Naive thymus-derived CD4-positive, alpha-beta T cell (primary cell): ENCODE results near the gene BMAL2. TPM values are rescaled to one million over a fixed set of nuclear protein-coding genes. Genes with fewer than 3 reads are reported as not detected.

Source experiments
- ATAC-seq: fragments of 150-1000 bp; cut with Tn5 transposase; 2 replicates; pipeline ENCODE4 v1.10.0; 2021; ENCODE audit warnings: mild to moderate bottlenecking, moderate library complexity
- CTCF ChIA-PET: fragments of 350-600 bp; sonication (Branson Sonifier 250); formaldehyde crosslinking; loops from one replicate; lab custom pipeline; 2021; ENCODE audit warnings: antibody characterized with exemption; lab: Charles Lee
- POLR2A ChIA-PET: fragments of 350-600 bp; sonication (Branson Sonifier 250); formaldehyde crosslinking; loops from one replicate; lab custom pipeline; 2021; ENCODE audit warnings: antibody characterized with exemption, inconsistent platforms; lab: Charles Lee
- DNase-seq, 9 donors: peaks; one replicate each; pipeline versions ENCODE4 v3.0.0 to v3.0.0-alpha.2; 2020 to 2022; ENCODE audit warnings: mixed read lengths in 1 of 9
- H3K27ac ChIP-seq: one replicate; pipeline ENCODE4 v1.7.0; 2013; ENCODE audit warnings: mild to moderate bottlenecking, low read depth, low read length, moderate library complexity
- H3K27me3 ChIP-seq, 2 donors: one replicate each; pipeline ENCODE4 v1.7.0; 2013; ENCODE audit warnings: low read length in 2 of 2, mild to moderate bottlenecking in 2 of 2, moderate library complexity in 2 of 2; ENCODE audit not compliant: control insufficient read depth in 2 of 2, insufficient read depth in 2 of 2
- H3K36me3 ChIP-seq, 3 experiments: 1 replicate in 2 of 3; 2 replicates in 1 of 3; pipeline ENCODE4 v1.7.0; 2013; ENCODE audit warnings: low read length in 3 of 3, mild to moderate bottlenecking in 3 of 3, moderate library complexity in 1 of 3; ENCODE audit not compliant: insufficient read depth in 3 of 3, control insufficient read depth in 2 of 3
- H3K4me1 ChIP-seq, 2 donors: one replicate each; pipeline ENCODE4 v1.7.0; 2013; ENCODE audit warnings: low read length in 2 of 2, mild to moderate bottlenecking in 2 of 2, moderate library complexity in 1 of 2; ENCODE audit not compliant: control insufficient read depth in 2 of 2, insufficient read depth in 2 of 2
- H3K4me3 ChIP-seq: 2 replicates; pipeline ENCODE4 v1.7.0; 2013; ENCODE audit warnings: mild to moderate bottlenecking, low read length
- H3K9me3 ChIP-seq, 3 experiments: 1 replicate in 2 of 3; 2 replicates in 1 of 3; pipeline ENCODE4 v1.7.0; 2013; ENCODE audit warnings: low read length in 3 of 3; ENCODE audit not compliant: control insufficient read depth in 2 of 3
- H3K27ac Mint-ChIP-seq, 9 donors: one replicate each; pipeline ENCODE4 v1.8.0; 2020 to 2022; ENCODE audit warnings: mixed read lengths in 9 of 9, mild to moderate bottlenecking in 8 of 9, moderate library complexity in 5 of 9, inconsistent platforms in 2 of 9
- H3K27me3 Mint-ChIP-seq, 5 donors: one replicate each; pipeline ENCODE4 v1.8.0; 2021 to 2022; ENCODE audit warnings: mixed read lengths in 5 of 5, mild to moderate bottlenecking in 1 of 5
- H3K36me3 Mint-ChIP-seq, 5 donors: one replicate each; pipeline ENCODE4 v1.8.0; 2020 to 2022; ENCODE audit warnings: mixed read lengths in 5 of 5, mild to moderate bottlenecking in 3 of 5, inconsistent platforms in 1 of 5
- H3K4me1 Mint-ChIP-seq, 7 donors: one replicate each; pipeline ENCODE4 v1.8.0; 2020 to 2022; ENCODE audit warnings: mixed read lengths in 7 of 7, mild to moderate bottlenecking in 3 of 7, inconsistent platforms in 1 of 7
- H3K4me3 Mint-ChIP-seq, 10 donors: one replicate each; pipeline ENCODE4 v1.8.0; 2020 to 2022; ENCODE audit warnings: mild to moderate bottlenecking in 10 of 10, mixed read lengths in 10 of 10, moderate library complexity in 6 of 10, inconsistent platforms in 2 of 10
- H3K9me3 Mint-ChIP-seq, 11 donors: one replicate each; pipeline ENCODE4 v1.8.0; 2020 to 2022; ENCODE audit warnings: mixed read lengths in 11 of 11, mild to moderate bottlenecking in 4 of 11, inconsistent platforms in 1 of 11, moderate library complexity in 1 of 11
- intact Hi-C, 2 donors: fragments of 100-400 bp; cut with micrococcal nuclease; formaldehyde crosslinking; loops; one replicate each; pipeline ENCODE4 v1.15.1; 2023
- polyA plus RNA-seq, 2 donors: library from polyadenylated mRNA; unstranded; fragments of 300-500 nt; fragmentation: Illumina TruSeq; gene quantifications; one replicate each; pipeline ENCODE4 v1.2.3, GENCODE V29; 2021
- total RNA-seq, 6 experiments: library from RNA in 5 of 6; stranded (reverse) in 5 of 6; gene quantifications; 1 replicate in 5 of 6; 2 replicates in 1 of 6; pipeline ENCODE4 v1.2.3 and lab custom pipeline; 2021 to 2026

Gene BMAL2
- total and polyA plus RNA-seq, 7 experiments from 2014 or later, result 0.19 to 37.7 (median 0.41) TPM; not detected in 3

DNA sequence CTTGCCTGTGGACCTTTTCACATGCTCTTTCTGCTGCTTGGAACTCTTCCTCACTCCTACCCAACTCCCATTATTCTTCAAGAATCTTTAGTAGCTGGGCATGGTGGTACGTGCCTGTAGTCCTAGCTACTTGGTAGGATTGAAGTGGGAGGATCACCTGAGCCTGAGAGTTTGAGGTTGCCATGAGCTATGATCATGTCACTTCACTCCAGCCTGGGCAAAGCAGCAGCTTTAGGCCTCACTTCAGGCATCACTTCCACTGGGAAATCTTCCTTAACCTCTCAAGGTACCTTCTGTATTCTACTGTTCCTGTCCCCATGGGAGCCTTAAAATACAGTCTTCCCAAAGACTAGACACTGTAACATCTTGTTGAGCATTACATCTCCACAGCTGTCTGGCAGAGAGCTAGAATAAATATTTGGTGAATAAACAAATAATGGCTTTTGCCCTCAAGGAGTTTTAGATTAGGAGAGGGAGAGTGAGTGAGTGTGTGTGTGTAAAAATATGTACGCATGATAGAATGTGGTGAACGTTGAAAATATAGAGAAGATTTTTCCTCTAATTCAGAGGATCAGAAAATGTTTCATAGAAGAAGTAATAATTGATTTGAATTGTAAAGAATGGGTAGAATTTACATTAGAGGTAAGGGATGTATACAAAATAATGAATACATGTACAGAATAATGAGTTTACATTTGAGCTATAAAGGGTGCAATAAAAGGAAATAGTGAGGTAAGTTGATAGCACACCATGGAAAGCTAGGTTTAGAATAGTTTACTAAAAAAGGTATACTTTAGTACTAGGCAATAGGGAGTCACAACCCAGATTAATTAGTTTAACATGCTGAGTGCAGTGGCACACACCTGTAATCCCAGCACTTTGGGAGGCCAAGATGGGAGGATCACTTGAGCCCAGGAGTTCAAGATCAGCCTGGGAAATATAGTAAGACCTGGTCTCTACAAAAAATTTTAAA lies 29.2 kb upstream of the BMAL2 start:
- H3K27ac Mint-ChIP-seq, result peak overlapping the region in 7 of 9 donors; percentile 0 to 60 (median 13)
- H3K9me3 Mint-ChIP-seq, result no peaks in the 10 kb centered on the region
- ATAC-seq (no peak), DNase-seq (no peak)
- H3K4me3 Mint-ChIP-seq, result no peak overlapping the region
- intact Hi-C loops, result no loop called here
- no peak overlapping the region for H3K27ac ChIP-seq
- no peaks in the 10 kb centered on the region for H3K27me3 ChIP-seq
- peaks cover 0 to 10% (median 0%) of the 10 kb centered on the region in 3 experiments for H3K36me3 ChIP-seq
- H3K36me3 Mint-ChIP-seq, result peaks cover 10 to 12% (median 11%) of the 10 kb centered on the region in 5 donors
- ChIA-PET CTCF (interaction anchor here (0.7 to 1.5 kb wide), 4 partner anchors 45 to 418 kb away, joined by 3 to 7 read pairs (median 3); no protein-coding TSS in a partner anchor), POLR2A (no interaction called here)
- no peaks in the 10 kb centered on the region for H3K4me1 ChIP-seq
- no peaks in the 10 kb centered on the region for H3K27me3 Mint-ChIP-seq
- H3K4me1 Mint-ChIP-seq, result peaks cover 0 to 6% (median 0%) of the 10 kb centered on the region in 7 donors
- H3K4me3 ChIP-seq, result no peak overlapping the region
- no peaks in the 10 kb centered on the region for H3K9me3 ChIP-seq

- H3K27me3 ChIP-seq, result no peaks in the 10 kb centered on the region
Observed at GRCh38 chr12:27304856-27305255, 27.8 kb upstream of the BMAL2 start.

GRCh38 chr12:27305673-27306456 lies 26.8 kb upstream of the BMAL2 start:
- peak overlapping the region in 6 of 9 donors; percentile 1 to 67 (median 16) for H3K27ac Mint-ChIP-seq
- POLR2A ChIA-PET, result interaction anchor here (0.7 to 1.8 kb wide), 4 partner anchors 283 to 473 kb away, joined by 3 to 10 read pairs (median 4); partner anchors contain the start of gene ITPR2
- no peaks in the 10 kb centered on the region for H3K9me3 ChIP-seq
- no peak overlapping the region for H3K27ac ChIP-seq
- H3K4me1 Mint-ChIP-seq, result peaks cover 0 to 15% (median 0%) of the 10 kb centered on the region in 7 donors
- H3K4me3 ChIP-seq, result no peak overlapping the region
- peaks cover 8 to 21% (median 15%) of the 10 kb centered on the region in 5 donors for H3K36me3 Mint-ChIP-seq
- intact Hi-C loops, result loop anchor here (1.0 to 5.0 kb wide), 15 partner anchors 25 to 1209 kb away; partner anchors contain the start of genes STK38L (in 2 of the 2), FGFR1OP2 (in 1 of the 2), INTS13 (in 1 of the 2) and MED21 (in 1 of the 2)
- ATAC-seq, result no peak
- CTCF ChIA-PET, result interaction anchor here (0.6 to 3.1 kb wide), 21 partner anchors 10 to 1217 kb away, joined by 3 to 22 read pairs (median 3); no protein-coding TSS in a partner anchor
- peak in 6 of 9 donors; percentile 20 to 48 (median 34) for DNase-seq
- no peak overlapping the region for H3K4me3 Mint-ChIP-seq
- no peaks in the 10 kb centered on the region for H3K27me3 ChIP-seq
- no peaks in the 10 kb centered on the region for H3K27me3 Mint-ChIP-seq
- no peaks in the 10 kb centered on the region for H3K4me1 ChIP-seq
- peaks cover 0 to 17% (median 12%) of the 10 kb centered on the region in 3 experiments for H3K36me3 ChIP-seq
- H3K9me3 Mint-ChIP-seq, result no peaks in the 10 kb centered on the region

More at GRCh38 chr12:27304856-27305255, 27.8 kb upstream of the BMAL2 start:
- no peaks in the 10 kb centered on the region for H3K9me3 ChIP-seq
- no peaks in the 10 kb centered on the region for H3K27me3 Mint-ChIP-seq
- ATAC-seq (no peak), DNase-seq (no peak)
- no peak overlapping the region for H3K27ac ChIP-seq
- no peaks in the 10 kb centered on the region for H3K4me1 ChIP-seq
- peaks cover 0 to 11% (median 0%) of the 10 kb centered on the region in 7 donors for H3K4me1 Mint-ChIP-seq
- H3K4me3 ChIP-seq, result no peak overlapping the region
- H3K27ac Mint-ChIP-seq, result peak overlapping the region in 2 of 9 donors; percentile 76 to 78
- no peak overlapping the region for H3K4me3 Mint-ChIP-seq
- peaks cover 0 to 13% (median 11%) of the 10 kb centered on the region in 3 experiments for H3K36me3 ChIP-seq
- intact Hi-C loops, result loop anchor here in 1 of 2 donors (1.0 to 5.0 kb wide), 3 partner anchors 182 to 453 kb away; partner anchors contain the start of genes FGFR1OP2 and INTS13
- peaks cover 4 to 14% (median 10%) of the 10 kb centered on the region in 5 donors for H3K36me3 Mint-ChIP-seq
- H3K9me3 Mint-ChIP-seq, result no peaks in the 10 kb centered on the region
- ChIA-PET CTCF (interaction anchor here (1.1 to 3.1 kb wide), 7 partner anchors 9 to 1205 kb away, joined by 3 to 22 read pairs (median 3); no protein-coding TSS in a partner anchor), POLR2A (interaction anchor here (0.7 to 1.8 kb wide), 2 partner anchors 266 to 289 kb away, joined by 3 to 10 read pairs; no protein-coding TSS in a partner anchor)

GRCh38 chr12:27309293-27309994 lies 23.2 kb upstream of the BMAL2 start:
- peaks cover 0 to 23% (median 12%) of the 10 kb centered on the region in 3 experiments for H3K36me3 ChIP-seq

GRCh38 chr12:27309995-27310315 lies 22.7 kb upstream of the BMAL2 start:
- CTCF ChIA-PET, result interaction anchor here (0.7 kb wide), 1 partner anchor 244 kb away, joined by 3 read pairs; no protein-coding TSS in a partner anchor
- POLR2A ChIA-PET, result interaction anchor here (0.6 kb wide), 1 partner anchor 787 kb away, joined by 3 read pairs; no protein-coding TSS in a partner anchor
- Histone ChIP-seq H3K27me3 (no peaks in the 10 kb centered on the region), H3K4me3 (no peak overlapping the region), H3K36me3 (peaks cover 0 to 27% (median 12%) of the 10 kb centered on the region in 3 experiments), H3K27ac (no peak overlapping the region), H3K9me3 (no peaks in the 10 kb centered on the region), H3K4me1 (no peaks in the 10 kb centered on the region)
- peak overlapping the region in 1 of 9 donors; percentile 44 for H3K27ac Mint-ChIP-seq
- H3K4me3 Mint-ChIP-seq, result no peak overlapping the region
- H3K4me1 Mint-ChIP-seq, result peaks cover 0 to 15% (median 0%) of the 10 kb centered on the region in 7 donors
- H3K9me3 Mint-ChIP-seq, result no peaks in the 10 kb centered on the region
- H3K36me3 Mint-ChIP-seq, result peaks cover 9 to 37% (median 15%) of the 10 kb centered on the region in 5 donors
- intact Hi-C loops, result loop anchor here in 1 of 2 donors (5.0 kb wide), 2 partner anchors 373 to 458 kb away; partner anchors contain the start of genes FGFR1OP2 and INTS13
- DNase-seq, result no peak
- no peaks in the 10 kb centered on the region for H3K27me3 Mint-ChIP-seq
- ATAC-seq, result no peak

More at GRCh38 chr12:27309293-27309994, 23.2 kb upstream of the BMAL2 start:
- CTCF ChIA-PET, result no interaction called here
- H3K4me3 ChIP-seq, result no peak overlapping the region
- ATAC-seq, result no peak
- DNase-seq, result no peak
- no peak overlapping the region for H3K27ac ChIP-seq
- H3K4me3 Mint-ChIP-seq, result no peak overlapping the region
- H3K27me3 Mint-ChIP-seq, result no peaks in the 10 kb centered on the region
- POLR2A ChIA-PET, result interaction anchor here (0.6 kb wide), 2 partner anchors 16 to 787 kb away, joined by 3 read pairs; no protein-coding TSS in a partner anchor
- intact Hi-C loops, result loop anchor here in 1 of 2 donors (5.0 kb wide), 2 partner anchors 372 to 457 kb away; partner anchors contain the start of genes FGFR1OP2 and INTS13
- H3K27ac Mint-ChIP-seq, result peak overlapping the region in 1 of 9 donors; percentile 29
- H3K4me1 Mint-ChIP-seq, result peaks cover 0 to 15% (median 0%) of the 10 kb centered on the region in 7 donors
- no peaks in the 10 kb centered on the region for H3K4me1 ChIP-seq
- H3K27me3 ChIP-seq, result no peaks in the 10 kb centered on the region
- no peaks in the 10 kb centered on the region for H3K9me3 Mint-ChIP-seq
- H3K36me3 Mint-ChIP-seq, result peaks cover 9 to 32% (median 15%) of the 10 kb centered on the region in 5 donors
- no peaks in the 10 kb centered on the region for H3K9me3 ChIP-seq
